ENCODE results near the gene DERA.

Gene DERA

DNA sequence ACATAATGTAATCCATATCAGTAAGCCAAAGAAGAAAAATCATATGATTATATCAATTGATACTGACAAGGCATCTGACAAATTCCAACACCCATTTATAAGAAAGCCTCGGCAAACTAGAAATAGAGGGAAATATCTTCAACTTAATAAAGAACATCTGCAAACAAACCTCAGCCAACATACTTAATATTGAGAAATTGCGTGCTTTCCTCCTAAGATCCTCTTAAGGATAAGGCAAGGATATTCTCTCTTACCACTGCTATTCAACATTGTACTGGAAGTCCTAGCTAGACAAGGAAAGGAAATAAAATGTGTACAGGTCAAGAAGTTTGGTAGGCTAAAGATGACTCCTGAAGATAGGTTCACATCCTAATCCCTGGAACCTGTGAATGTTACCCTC is 115.9 kb downstream of the DERA start:
- DNase-seq: no peak
- Histone ChIP-seq H3K4me1 (no peaks in the 10 kb centered on the region), H3K9me3 (no peaks in the 10 kb centered on the region), H3K27me3 (no peaks in the 10 kb centered on the region), H3K36me3 (no peaks in the 10 kb centered on the region), H3K4me3 (ENCODE audit: low read depth, low read length) (no peak overlapping the region)
- TF ChIP-seq, protein P1, sequence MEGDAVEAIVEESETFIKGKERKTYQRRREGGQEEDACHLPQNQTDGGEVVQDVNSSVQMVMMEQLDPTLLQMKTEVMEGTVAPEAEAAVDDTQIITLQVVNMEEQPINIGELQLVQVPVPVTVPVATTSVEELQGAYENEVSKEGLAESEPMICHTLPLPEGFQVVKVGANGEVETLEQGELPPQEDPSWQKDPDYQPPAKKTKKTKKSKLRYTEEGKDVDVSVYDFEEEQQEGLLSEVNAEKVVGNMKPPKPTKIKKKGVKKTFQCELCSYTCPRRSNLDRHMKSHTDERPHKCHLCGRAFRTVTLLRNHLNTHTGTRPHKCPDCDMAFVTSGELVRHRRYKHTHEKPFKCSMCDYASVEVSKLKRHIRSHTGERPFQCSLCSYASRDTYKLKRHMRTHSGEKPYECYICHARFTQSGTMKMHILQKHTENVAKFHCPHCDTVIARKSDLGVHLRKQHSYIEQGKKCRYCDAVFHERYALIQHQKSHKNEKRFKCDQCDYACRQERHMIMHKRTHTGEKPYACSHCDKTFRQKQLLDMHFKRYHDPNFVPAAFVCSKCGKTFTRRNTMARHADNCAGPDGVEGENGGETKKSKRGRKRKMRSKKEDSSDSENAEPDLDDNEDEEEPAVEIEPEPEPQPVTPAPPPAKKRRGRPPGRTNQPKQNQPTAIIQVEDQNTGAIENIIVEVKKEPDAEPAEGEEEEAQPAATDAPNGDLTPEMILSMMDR (IDR thresholded peaks at IDR 0.05; ENCODE audit: low read depth, low read length): no peak

DNA sequence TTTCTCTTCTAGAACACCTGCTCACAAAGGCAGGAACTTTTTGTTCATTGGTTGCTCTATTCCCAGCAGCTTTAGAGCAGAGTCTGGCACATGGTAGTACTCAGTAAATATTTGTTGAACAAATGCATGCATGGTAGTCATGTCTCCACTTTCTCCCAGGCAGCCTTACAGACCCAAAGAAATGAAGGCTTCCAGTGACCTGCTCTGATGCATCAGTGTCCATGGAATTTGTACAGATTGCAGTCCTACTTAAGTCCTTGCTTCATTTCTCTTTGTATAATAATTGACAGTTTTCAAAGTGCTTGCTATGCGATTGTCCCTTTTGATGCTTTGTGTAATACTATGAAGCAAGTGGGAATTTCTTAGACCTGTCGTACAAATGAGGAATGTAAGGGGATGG is 119.6 kb downstream of the DERA start:
- no peak for DNase-seq
- Histone ChIP-seq H3K4me1 (no peaks in the 10 kb centered on the region), H3K9me3 (no peaks in the 10 kb centered on the region), H3K4me3 (ENCODE audit: low read depth, low read length) (no peak overlapping the region), H3K27me3 (no peaks in the 10 kb centered on the region), H3K36me3 (no peaks in the 10 kb centered on the region)
- TF ChIP-seq, protein P1 (IDR thresholded peaks at IDR 0.05; ENCODE audit: low read depth, low read length): no peak

DNA sequence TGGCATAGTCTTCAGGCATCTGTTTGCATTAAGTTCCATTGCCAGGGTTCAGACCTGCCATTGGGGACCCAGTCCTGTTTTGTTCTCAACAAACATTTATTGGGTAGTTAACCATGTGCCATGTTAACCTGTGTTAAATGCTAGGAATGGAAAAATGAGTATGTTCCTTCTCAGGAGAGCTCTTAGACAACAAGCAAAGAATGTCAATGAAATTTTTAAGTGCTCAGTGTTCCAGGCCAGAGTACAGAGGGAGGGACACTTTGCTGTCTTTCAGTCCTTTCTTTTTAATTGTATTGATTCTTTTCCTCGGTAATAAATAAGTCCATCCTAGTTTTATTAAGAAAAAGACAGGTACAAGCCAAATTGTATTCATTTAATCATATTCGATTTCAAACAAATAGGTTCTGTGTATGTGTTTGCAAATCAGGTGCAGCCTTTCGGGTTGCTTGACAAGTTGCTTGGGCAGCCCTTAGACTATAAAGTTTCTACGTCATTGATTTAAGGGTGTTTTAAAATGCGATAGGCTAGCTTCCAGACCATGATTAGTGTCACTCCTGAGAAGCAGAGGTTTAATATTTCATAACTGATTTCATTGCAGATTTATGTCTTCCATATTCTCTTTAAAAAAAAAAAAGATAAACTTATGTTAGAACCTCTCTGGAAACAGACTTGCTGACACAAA is 123.1 kb downstream of the DERA start:
- Histone ChIP-seq H3K36me3 (no peaks in the 10 kb centered on the region), H3K9me3 (no peaks in the 10 kb centered on the region), H3K4me1 (no peaks in the 10 kb centered on the region), H3K4me3 (ENCODE audit: low read depth, low read length) (no peak overlapping the region), H3K27me3 (no peaks in the 10 kb centered on the region)
- TF ChIP-seq, protein P1 (IDR thresholded peaks at IDR 0.05; ENCODE audit: low read depth, low read length): no peak
- no peak for DNase-seq

DNA sequence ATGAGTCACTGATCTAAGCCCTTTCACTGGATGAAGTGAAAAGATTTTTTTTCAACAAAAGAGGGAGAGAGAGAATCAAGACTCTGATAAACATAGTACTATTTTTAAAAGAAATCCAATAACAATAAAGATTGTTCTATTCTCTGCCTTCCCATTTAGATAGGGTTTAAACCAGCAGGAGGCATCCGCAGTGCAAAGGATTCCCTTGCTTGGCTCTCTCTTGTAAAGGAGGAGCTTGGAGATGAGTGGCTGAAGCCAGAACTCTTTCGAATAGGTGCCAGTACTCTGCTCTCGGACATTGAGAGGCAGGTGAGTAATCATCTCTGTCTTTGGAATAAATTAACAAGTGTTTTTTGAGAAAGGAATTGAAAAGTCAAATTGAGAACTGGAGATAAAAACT is 124.9 kb downstream of the DERA start:
- Histone ChIP-seq H3K4me3 (ENCODE audit: low read depth, low read length) (no peak overlapping the region), H3K36me3 (no peaks in the 10 kb centered on the region), H3K9me3 (no peaks in the 10 kb centered on the region), H3K4me1 (no peaks in the 10 kb centered on the region), H3K27me3 (no peaks in the 10 kb centered on the region)
- DNase-seq: no peak
- TF ChIP-seq, protein P1 (IDR thresholded peaks at IDR 0.05; ENCODE audit: low read depth, low read length): no peak

DNA sequence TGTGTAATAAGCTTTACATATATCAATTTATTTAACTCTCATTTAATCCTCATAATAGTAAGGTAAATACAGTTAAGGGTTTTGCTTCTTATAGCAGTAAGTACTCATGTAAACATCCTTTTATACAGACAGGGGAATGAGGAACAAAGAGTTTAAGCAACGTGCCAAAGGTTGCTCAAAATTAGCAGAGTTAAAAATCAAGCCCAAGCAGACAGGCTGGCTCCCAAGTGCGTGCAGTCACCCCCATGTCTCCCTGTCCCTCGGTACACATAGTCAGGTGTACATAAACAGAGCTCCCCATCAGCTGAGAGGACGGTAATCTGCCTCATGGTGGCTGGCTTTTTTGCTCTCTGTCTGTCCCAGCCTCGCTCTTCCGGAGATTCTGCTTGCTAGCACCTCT is 126.4 kb downstream of the DERA start:
- DNase-seq: no peak
- no peaks in the 10 kb centered on the region for H3K27me3 ChIP-seq
- TF ChIP-seq, protein P1 (IDR thresholded peaks at IDR 0.05; ENCODE audit: low read depth, low read length): no peak
- no peaks in the 10 kb centered on the region for H3K9me3 ChIP-seq
- H3K4me1 ChIP-seq: no peaks in the 10 kb centered on the region
- no peaks in the 10 kb centered on the region for H3K36me3 ChIP-seq
- no peak overlapping the region for H3K4me3 ChIP-seq (ENCODE audit: low read depth, low read length)

DNA sequence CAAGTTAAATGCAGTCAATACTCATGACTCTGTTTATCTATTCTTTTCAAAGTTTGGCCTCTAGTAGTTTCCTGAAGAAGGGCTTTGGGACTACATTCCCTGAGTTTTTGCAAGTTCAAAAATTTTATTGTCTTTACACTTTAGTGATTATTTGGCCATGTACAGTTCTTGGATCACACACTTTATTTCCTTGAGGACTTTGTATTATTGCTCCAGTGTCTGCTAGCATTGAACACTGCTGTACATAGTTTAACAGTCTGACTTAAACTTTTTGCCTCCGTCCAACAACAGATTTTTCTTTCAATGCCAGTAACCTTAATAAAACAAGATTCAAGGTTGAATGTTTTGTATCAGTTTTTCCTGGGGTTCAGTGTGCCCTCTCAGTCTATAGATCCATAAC is 132.3 kb downstream of the DERA start:
- Histone ChIP-seq H3K9me3 (no peaks in the 10 kb centered on the region), H3K27me3 (no peaks in the 10 kb centered on the region), H3K4me1 (no peaks in the 10 kb centered on the region), H3K36me3 (no peaks in the 10 kb centered on the region), H3K4me3 (ENCODE audit: low read depth, low read length) (no peak overlapping the region)
- TF ChIP-seq, protein P1 (IDR thresholded peaks at IDR 0.05; ENCODE audit: low read depth, low read length): no peak
- no peak for DNase-seq

All from BE2C (cell line).